ENCODE measurements around the gene ASAH2.

DNA sequence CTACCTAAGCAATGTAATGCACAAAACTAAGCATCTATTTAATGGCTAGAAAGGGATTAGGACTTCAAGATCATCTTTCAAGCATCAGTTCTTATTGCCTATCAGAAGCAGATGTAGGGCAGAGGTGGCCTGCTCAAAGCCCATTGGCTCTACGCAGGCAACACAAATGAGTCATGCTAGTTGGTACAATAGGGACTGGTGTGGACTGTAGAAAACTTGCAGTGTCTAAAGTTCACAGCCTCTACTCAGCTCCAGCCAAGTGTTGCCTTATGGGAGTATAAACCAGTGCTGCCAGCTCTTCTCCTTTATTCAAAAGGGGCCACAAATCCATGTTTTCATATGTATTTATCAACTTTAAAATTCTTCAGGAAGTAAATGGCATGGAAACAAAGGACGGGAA lies 31.7 kb downstream of the ASAH2 start:
- TF ChIP-seq, protein P1, sequence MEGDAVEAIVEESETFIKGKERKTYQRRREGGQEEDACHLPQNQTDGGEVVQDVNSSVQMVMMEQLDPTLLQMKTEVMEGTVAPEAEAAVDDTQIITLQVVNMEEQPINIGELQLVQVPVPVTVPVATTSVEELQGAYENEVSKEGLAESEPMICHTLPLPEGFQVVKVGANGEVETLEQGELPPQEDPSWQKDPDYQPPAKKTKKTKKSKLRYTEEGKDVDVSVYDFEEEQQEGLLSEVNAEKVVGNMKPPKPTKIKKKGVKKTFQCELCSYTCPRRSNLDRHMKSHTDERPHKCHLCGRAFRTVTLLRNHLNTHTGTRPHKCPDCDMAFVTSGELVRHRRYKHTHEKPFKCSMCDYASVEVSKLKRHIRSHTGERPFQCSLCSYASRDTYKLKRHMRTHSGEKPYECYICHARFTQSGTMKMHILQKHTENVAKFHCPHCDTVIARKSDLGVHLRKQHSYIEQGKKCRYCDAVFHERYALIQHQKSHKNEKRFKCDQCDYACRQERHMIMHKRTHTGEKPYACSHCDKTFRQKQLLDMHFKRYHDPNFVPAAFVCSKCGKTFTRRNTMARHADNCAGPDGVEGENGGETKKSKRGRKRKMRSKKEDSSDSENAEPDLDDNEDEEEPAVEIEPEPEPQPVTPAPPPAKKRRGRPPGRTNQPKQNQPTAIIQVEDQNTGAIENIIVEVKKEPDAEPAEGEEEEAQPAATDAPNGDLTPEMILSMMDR (conservative IDR thresholded peaks at IDR 0.05; ENCODE audit: low read depth, low read length) = no peak
- no peak for TF ChIP-seq EZH2 (IDR thresholded peaks at IDR 0.05; ENCODE audit: borderline replicate concordance, low read depth, low read length, poor library complexity, severe bottlenecking)

Measured in A673 (cell line).